Fibroblast of the aortic adventitia (primary cell): ENCODE data around the gene TECTA. TPM values are rescaled to one million over a fixed set of nuclear protein-coding genes. Genes with fewer than 3 reads are reported as not detected.
"Not testable (repeated sequence)": the region's sequence is repeated elsewhere in the genome, so short reads cannot be mapped to it uniquely, and the experiment has no call there.

Source experiments
- DNase-seq: peaks from one replicate; pipeline ENCODE4 v3.0.0-alpha.2; 2010; ENCODE audit warnings: low read depth
- H3K4me3 ChIP-seq: 2 replicates; pipeline ENCODE4 v1.5.1; 2011; ENCODE audit warnings: low read depth, mild to moderate bottlenecking, control low read depth, low read length, moderate library complexity
- CTCF ChIP-seq: IDR thresholded peaks from 2 replicates; pipeline ENCODE4 v1.5.1; 2011; ENCODE audit warnings: mild to moderate bottlenecking, low read length, control low read depth, inconsistent platforms; ENCODE audit not compliant: insufficient read depth
- total RNA-seq: library from RNA; depleted of rRNA; stranded (reverse); fragments of >200 nt; gene quantifications from 2 replicates; pipeline ENCODE4 v1.2.3, GENCODE V29; 2012; ENCODE audit warnings: low replicate concordance

TECTA gene
- total RNA-seq, 1 donor = 0.36 TPM

DNA sequence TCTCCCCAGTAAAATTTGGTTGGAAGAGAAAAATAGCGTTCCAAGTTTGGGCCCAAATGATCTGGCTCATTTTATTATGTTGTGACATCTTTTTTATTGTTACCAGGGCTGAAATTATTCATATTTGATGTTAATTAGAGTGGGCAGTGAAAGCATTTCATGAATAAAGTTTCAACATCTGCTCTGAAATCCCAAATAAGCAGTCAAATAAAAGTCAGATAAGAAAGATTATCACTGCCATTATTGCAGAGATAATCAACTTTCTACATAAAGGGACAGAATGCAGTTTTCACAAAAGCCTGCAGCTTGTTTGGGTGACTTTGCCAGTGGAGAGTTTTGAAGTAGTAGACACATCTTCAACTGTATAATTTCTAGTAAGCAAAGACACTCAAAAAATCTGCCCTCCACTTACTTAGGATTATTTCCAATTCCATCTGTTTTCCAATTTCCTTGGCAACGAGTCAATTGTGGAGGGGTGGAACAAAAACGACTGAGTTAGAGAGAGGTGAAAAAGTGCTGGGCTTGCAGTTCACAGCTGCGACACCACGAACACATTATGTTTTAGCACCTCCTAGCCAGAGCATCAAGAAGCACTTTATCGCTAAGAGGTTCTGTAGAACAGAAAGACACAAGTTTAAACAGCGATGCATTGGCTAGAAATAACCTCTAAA lies 9.0 kb downstream of the TECTA start:
- DNase-seq = no peak
- no peak for TF ChIP-seq CTCF

GRCh38 chr11:121110871-121111724 lies 10.1 kb downstream of the TECTA start:
- no peak overlapping the region for H3K4me3 ChIP-seq
- no peak for TF ChIP-seq CTCF
- DNase-seq = no peak

More for the DNA sequence above, 9.0 kb downstream of the TECTA start:
- H3K4me3 ChIP-seq = no peak overlapping the region

DNA sequence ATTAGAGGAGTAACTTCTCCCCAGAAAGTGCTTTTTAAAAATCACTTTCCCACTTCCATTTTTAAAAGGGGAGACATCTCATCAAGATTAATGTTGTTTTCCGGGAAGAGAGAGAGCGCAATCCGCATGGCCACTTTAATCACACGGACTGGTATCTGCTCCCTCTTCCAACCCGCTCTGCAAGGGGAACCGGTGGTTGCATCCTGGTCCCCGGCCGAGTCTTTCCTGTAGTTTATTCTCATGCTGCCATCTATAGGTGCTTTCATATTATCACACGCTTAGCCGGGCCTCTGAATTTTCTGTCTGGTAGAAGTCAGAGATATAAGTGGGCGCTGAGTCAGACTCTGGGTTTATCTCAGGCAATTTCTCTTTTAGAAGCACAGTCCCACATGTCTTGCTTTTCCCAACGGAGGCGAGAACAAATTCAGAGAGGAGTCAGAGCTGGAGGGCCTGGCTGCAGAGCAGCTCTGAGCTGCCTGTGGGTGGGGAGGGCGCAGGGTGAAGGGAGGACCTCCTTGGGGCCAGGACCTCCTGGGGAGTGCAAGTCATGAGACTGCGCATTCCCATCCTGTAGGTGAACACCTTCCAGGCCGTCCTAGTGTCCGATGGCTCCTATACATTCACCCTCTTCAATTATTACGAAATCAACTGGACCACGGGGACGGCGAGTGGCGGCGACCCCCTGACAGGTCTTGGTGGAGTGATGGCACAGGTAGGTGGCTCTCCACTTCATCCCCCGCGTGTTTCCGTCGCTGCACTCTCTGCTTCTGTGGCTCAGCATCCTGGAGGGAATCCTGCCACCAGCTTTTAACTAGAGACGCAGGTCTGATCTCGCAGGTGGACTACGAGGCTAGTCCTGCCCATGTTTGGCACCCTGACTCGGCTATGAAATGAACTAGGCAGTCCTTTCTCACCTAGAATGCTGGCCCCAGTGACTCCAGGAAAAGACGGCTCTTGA lies 11.7 kb downstream of the TECTA start:
- TF ChIP-seq CTCF = peak; percentile 65
- DNase-seq = peak; percentile 81
- no peak overlapping the region for H3K4me3 ChIP-seq

- TF ChIP-seq CTCF = no peak
- H3K4me3 ChIP-seq = no peak overlapping the region
- no peak for DNase-seq
These were observed 12.6 kb downstream of the TECTA start for GRCh38 chr11:121113611-121114010.

- not testable (repeated sequence) for H3K4me3 ChIP-seq, DNase-seq
These were observed 14.0 kb downstream of the TECTA start for GRCh38 chr11:121115024-121115423.

DNA sequence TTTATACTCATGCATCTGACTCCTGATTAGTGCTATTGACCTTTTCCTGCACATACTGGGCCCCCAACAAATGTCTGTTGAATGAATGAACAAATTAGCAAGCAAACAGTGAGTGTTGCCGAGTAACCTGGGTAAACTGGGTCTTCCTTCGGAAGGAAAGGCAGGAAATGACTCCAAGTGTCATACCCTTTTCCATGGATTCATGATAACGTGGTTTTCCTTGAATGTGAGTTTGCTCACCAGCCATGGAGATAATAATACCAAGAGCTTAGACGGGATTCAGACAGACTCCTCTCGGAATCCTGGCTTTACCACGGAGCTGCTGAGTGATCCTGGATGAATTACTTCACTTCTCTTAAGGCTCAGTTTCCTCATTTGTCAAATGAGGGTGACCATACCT lies 16.7 kb downstream of the TECTA start:
- no peak for DNase-seq
- TF ChIP-seq CTCF = no peak
- no peak overlapping the region for H3K4me3 ChIP-seq
